ENCODE data around the gene NOX3.
A peak's percentile ranks its signal among the peaks of the same experiment; 100 is the strongest.

Gene NOX3

GRCh38 chr6:155378276-155378675 is 77.4 kb downstream of the NOX3 start:
- peak; percentile 24 for DNase-seq (ENCODE audit: low spot score)
- TF ChIP-seq CTCF (IDR thresholded peaks at IDR 0.05; ENCODE audit: extremely low read depth, missing control alignments) = no peak

- no peak for DNase-seq (ENCODE audit: low spot score)
- TF ChIP-seq CTCF (IDR thresholded peaks at IDR 0.05; ENCODE audit: extremely low read depth, missing control alignments) = no peak
Measured at GRCh38 chr6:155377061-155377460, 78.6 kb downstream of the NOX3 start.

GRCh38 chr6:155375801-155376200 is 79.8 kb downstream of the NOX3 start:
- no peak for DNase-seq (ENCODE audit: low spot score)
- no peak for TF ChIP-seq CTCF (IDR thresholded peaks at IDR 0.05; ENCODE audit: extremely low read depth, missing control alignments)

GRCh38 chr6:155374681-155375080 is 81.0 kb downstream of the NOX3 start:
- DNase-seq (ENCODE audit: low spot score) = no peak

GRCh38 chr6:155373276-155373675 is 82.4 kb downstream of the NOX3 start:
- TF ChIP-seq CTCF (IDR thresholded peaks at IDR 0.05; ENCODE audit: extremely low read depth, missing control alignments) = no peak
- DNase-seq (ENCODE audit: low spot score) = no peak

More at GRCh38 chr6:155374681-155375080, 81.0 kb downstream of the NOX3 start:
- TF ChIP-seq CTCF (IDR thresholded peaks at IDR 0.05; ENCODE audit: extremely low read depth, missing control alignments) = no peak

- no peak for DNase-seq (ENCODE audit: low spot score)
- TF ChIP-seq CTCF (IDR thresholded peaks at IDR 0.05; ENCODE audit: extremely low read depth, missing control alignments) = no peak
Measured at GRCh38 chr6:155372256-155372655, 83.4 kb downstream of the NOX3 start.

GRCh38 chr6:155371230-155371629 is 84.4 kb downstream of the NOX3 start:
- no peak for TF ChIP-seq CTCF (IDR thresholded peaks at IDR 0.05; ENCODE audit: extremely low read depth, missing control alignments)
- DNase-seq (ENCODE audit: low spot score) = no peak
